ENCODE results near the gene NLRP9.
A peak's percentile ranks its signal among the peaks of the same experiment; 100 is the strongest.

Gene NLRP9

DNA sequence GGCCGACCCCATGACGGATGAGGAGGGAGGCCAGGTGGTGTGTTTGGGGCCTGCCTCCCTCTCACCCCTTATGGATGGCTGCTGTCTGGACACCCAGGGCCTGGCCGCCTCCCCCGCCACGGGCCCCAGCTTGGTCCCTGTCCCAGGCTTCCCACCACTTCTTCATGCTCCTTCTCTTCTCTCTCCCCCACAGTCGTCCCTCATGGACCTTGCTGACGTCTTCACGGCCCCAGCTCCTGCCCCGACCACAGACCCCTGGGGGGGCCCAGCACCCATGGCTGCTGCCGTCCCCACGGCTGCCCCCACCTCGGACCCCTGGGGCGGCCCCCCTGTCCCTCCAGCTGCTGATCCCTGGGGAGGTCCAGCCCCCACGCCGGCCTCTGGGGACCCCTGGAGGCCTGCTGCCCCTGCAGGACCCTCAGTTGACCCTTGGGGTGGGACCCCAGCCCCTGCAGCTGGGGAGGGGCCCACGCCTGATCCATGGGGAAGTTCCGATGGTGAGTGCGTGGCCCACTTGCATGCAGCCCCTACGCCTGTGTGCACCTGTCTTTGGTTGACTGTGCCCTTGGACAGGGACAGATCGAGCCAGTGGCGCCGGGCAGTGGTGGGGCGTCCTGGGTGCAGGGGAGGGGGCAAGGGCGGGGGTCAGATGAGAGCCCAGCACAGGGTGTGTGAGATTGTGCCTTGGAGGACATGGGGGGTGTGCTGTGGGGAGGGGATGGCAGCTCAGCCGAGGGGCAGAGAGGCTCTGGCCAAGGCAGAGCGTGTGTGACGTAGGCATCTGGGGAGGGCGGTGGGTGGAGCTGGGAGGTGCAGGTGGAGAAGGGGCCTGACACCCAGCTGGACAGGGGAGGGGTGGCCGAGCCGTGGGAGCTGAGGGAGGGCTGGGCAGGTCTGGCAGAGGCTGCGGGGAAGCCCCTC is 46.4 kb downstream of the NLRP9 start:
- TF ChIP-seq, protein P1, sequence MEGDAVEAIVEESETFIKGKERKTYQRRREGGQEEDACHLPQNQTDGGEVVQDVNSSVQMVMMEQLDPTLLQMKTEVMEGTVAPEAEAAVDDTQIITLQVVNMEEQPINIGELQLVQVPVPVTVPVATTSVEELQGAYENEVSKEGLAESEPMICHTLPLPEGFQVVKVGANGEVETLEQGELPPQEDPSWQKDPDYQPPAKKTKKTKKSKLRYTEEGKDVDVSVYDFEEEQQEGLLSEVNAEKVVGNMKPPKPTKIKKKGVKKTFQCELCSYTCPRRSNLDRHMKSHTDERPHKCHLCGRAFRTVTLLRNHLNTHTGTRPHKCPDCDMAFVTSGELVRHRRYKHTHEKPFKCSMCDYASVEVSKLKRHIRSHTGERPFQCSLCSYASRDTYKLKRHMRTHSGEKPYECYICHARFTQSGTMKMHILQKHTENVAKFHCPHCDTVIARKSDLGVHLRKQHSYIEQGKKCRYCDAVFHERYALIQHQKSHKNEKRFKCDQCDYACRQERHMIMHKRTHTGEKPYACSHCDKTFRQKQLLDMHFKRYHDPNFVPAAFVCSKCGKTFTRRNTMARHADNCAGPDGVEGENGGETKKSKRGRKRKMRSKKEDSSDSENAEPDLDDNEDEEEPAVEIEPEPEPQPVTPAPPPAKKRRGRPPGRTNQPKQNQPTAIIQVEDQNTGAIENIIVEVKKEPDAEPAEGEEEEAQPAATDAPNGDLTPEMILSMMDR (IDR thresholded peaks at IDR 0.05; ENCODE audit: borderline replicate concordance, control extremely low read depth, extremely low read depth, insufficient read depth, missing control alignments) = no peak
- in situ Hi-C loops (cut with MboI; ENCODE audit: low sequenced_read_pairs, unreplicated experiment) = no loop called here
- peak; percentile 37 for DNase-seq (ENCODE audit: low spot score)

DNA sequence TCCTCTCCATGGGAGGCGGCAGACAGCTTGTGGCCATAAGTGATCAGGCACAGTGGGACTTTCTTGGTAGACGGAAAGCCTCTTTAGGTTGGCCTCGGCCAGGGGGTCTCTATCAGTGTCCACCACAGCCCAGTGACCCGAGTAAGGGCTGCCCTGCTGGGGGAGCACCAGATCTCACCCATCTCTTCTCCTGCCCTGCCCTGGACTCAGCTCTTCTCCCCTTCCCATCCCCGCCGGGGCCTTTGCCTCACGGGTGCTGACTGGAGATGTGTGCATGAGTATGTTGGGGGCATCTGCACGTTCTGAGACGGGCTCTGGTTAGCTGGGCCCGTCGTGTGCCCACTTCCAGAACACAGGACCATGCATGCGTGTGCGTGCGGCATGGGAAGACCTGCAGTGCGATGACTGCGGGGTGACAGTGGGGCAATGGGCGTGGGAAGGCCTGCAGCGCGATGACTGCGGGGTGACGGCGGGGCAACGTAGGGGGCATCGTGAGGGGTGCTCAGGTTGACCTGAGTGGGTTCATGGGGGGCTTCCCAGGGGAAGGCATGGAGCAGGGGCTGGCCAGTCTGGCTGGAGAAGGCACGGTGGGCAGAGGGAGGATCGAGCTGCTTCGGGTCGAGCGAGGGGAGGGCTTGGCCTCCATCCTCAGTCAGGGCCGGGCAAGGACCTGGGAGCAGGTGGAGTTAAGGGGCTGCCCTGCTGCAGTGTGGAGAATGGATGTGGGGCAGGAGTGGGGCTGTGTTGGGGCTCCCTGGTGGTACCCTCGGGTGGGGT is 47.2 kb downstream of the NLRP9 start:
- in situ Hi-C loops (cut with MboI; ENCODE audit: low sequenced_read_pairs, unreplicated experiment) = no loop called here
- TF ChIP-seq, protein P1 (IDR thresholded peaks at IDR 0.05; ENCODE audit: borderline replicate concordance, control extremely low read depth, extremely low read depth, insufficient read depth, missing control alignments) = no peak
- DNase-seq (ENCODE audit: low spot score) = no peak

DNA sequence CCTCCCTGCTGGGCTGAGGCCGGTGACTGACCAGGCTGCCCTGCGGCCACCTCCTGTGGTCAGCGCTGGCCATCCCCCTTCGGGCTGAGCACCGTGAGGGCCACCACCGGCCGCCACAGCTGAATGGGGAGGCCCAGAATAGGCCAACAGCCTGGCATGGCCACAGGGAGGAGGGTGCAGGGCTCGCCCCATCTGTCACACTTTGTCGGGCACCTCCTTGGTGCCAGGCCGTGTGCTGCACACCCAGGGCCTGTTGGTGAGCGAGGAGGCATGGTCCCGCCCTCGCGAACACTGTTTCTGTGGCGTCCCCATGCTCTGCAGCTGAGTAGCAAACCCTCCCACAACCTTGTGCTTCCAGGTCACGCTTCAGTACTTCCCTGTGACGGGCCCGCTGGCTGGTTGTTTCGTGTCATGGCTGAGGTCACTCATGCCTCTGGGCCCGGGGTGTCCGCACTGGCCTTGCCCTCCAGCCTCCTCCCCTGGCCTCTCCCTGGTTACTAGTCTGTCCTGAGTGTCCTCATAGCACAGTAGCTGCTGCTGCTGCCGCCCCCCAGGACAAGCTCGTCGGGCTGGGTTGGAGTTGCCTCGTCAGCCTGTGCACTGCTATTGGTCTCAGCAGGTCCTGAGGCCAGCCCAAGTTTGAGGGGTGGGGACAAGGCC is 48.0 kb downstream of the NLRP9 start:
- in situ Hi-C loops (cut with MboI; ENCODE audit: low sequenced_read_pairs, unreplicated experiment) = no loop called here
- TF ChIP-seq, protein P1 (IDR thresholded peaks at IDR 0.05; ENCODE audit: borderline replicate concordance, control extremely low read depth, extremely low read depth, insufficient read depth, missing control alignments) = no peak

DNA sequence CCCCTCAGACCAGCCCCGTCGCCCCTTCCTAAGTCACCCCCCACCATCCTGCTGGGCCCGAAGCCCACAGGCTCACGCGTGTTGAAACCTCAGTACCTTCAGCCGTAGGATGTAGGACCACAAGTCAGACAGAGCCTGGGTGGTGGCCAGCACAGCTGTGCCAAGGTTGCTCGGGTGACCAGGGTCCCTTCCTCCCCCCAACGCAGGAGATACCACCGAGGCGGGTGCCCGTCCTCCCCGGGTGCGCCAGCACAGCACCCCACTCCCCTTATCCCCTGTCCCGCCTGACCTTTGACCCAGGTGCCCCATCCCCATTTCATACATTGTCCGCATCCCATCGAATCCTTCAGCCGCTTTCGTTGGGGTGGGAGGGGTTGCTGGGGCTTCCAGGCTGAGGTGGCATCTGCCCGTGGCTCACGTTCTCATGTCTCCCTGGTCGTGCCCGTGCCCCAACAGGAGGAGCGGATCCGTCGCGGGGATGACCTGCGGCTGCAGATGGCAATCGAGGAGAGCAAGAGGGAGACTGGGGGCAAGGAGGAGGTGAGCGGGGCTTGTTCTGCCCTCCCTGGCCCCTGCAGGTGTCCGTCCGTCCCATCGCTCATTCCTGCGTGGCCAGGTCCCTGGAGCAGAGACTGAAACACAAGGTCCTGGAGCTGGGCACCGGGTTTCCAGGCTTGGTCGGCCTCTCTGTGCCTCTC is 48.6 kb downstream of the NLRP9 start:
- DNase-seq (ENCODE audit: low spot score) = no peak
- TF ChIP-seq, protein P1 (IDR thresholded peaks at IDR 0.05; ENCODE audit: borderline replicate concordance, control extremely low read depth, extremely low read depth, insufficient read depth, missing control alignments) = no peak
- in situ Hi-C loops (cut with MboI; ENCODE audit: low sequenced_read_pairs, unreplicated experiment) = no loop called here

More for the DNA sequence above, 48.0 kb downstream of the NLRP9 start:
- no peak for DNase-seq (ENCODE audit: low spot score)

DNA sequence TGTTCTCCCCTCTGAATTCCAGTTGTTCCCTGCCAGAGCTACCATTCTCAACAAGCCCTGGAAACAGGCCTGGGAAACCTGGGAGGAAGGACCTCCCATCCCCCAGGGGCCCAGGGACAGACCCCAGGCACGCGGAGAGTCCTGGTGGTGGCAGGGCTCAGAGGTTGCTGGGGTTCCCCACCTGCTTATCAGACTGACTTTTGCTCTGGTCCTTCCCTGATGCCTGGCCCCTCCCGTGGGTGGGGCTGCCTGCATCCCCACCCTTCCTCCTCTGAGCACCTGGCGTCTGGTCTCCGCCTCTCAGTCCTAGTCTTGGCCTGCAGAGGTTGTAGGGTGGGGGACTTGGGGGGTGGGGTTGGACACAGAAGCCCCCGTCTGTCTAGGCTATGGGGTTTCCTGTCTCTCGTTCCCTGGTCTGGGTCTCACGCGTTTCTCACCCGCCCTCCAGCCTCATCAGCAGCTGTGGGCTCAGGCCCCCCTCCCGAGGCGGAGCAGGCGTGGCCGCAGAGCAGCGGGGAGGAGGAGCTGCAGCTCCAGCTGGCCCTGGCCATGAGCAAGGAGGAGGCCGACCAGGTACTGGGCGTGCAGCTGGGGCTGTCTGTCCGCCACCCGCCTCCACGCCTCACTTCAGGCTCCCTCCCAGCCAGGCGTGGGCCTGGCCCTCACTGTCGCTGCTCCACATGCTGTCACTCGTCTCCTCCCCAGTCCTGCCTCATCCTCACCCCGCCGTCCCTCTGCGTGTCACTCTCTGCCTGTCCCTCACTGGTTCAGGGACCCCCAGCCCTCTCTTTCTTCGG is 49.6 kb downstream of the NLRP9 start:
- DNase-seq (ENCODE audit: low spot score) = no peak
- in situ Hi-C loops (cut with MboI; ENCODE audit: low sequenced_read_pairs, unreplicated experiment) = no loop called here
- TF ChIP-seq, protein P1 (IDR thresholded peaks at IDR 0.05; ENCODE audit: borderline replicate concordance, control extremely low read depth, extremely low read depth, insufficient read depth, missing control alignments) = no peak

Data from GM13976 (cell line).